Astrocyte (in vitro differentiated cells and primary cell): ENCODE data around the gene GJB4. TPM values are rescaled to one million over a fixed set of nuclear protein-coding genes. Genes with fewer than 3 reads are reported as not detected.

Source experiments
- DNase-seq: peaks from one replicate; pipeline ENCODE4 v3.0.0-alpha.2; 2010; ENCODE audit warnings: low read depth
- FAIRE-seq: peaks from 2 replicates; lab custom pipeline; 2011; peaks lifted over from hg19 to GRCh38; lab: Jason Lieb, UNC
- H2AFZ ChIP-seq: 2 replicates; pipeline ENCODE4 v1.6.0; 2012; ENCODE audit warnings: low read depth, low read length, inconsistent platforms
- H3K27ac ChIP-seq: 2 replicates; pipeline ENCODE4 v1.5.1; 2011; ENCODE audit warnings: low read depth, low read length, inconsistent platforms
- H3K27me3 ChIP-seq: 2 replicates; pipeline ENCODE4 v1.6.0; 2011; ENCODE audit warnings: low read length, inconsistent platforms; ENCODE audit not compliant: insufficient read depth
- H3K36me3 ChIP-seq: 2 replicates; pipeline ENCODE4 v1.5.1; 2011; ENCODE audit warnings: low read length, inconsistent platforms; ENCODE audit not compliant: insufficient read depth
- H3K4me1 ChIP-seq: 2 replicates; pipeline ENCODE4 v1.5.1; 2011; ENCODE audit warnings: low read length, inconsistent platforms; ENCODE audit not compliant: insufficient read depth
- H3K4me2 ChIP-seq: 2 replicates; pipeline ENCODE4 v1.6.0; 2012; ENCODE audit warnings: low read length, inconsistent platforms
- H3K4me3 ChIP-seq: 2 replicates; pipeline ENCODE4 v1.5.1; 2011; ENCODE audit warnings: low read depth, mild to moderate bottlenecking, low read length, inconsistent platforms; ENCODE audit not compliant: insufficient read depth
- H3K79me2 ChIP-seq: 2 replicates; pipeline ENCODE4 v1.6.0; 2012; ENCODE audit warnings: mild to moderate bottlenecking, low read length, inconsistent platforms; ENCODE audit not compliant: insufficient read depth
- H3K9ac ChIP-seq: 2 replicates; pipeline ENCODE4 v1.6.0; 2012; ENCODE audit warnings: mild to moderate bottlenecking, low read length, inconsistent platforms
- H3K9me3 ChIP-seq: 2 replicates; pipeline ENCODE4 v1.5.1; 2012; ENCODE audit warnings: low read depth, mild to moderate bottlenecking, low read length, inconsistent platforms; ENCODE audit not compliant: insufficient read depth
- H4K20me1 ChIP-seq: 2 replicates; pipeline ENCODE4 v1.6.0; 2012; ENCODE audit warnings: low read length, inconsistent platforms; ENCODE audit not compliant: insufficient read depth
- H3K27ac Mint-ChIP-seq: one replicate; pipeline ENCODE4 v1.8.0; 2021; ENCODE audit warnings: mild to moderate bottlenecking, mixed read lengths; ENCODE audit not compliant: unreplicated experiment
- H3K27me3 Mint-ChIP-seq: one replicate; pipeline ENCODE4 v1.8.0; 2021; ENCODE audit warnings: low read depth, mixed read lengths; ENCODE audit not compliant: unreplicated experiment
- H3K36me3 Mint-ChIP-seq: one replicate; pipeline ENCODE4 v1.8.0; 2021; ENCODE audit warnings: low read depth, mixed read lengths; ENCODE audit not compliant: unreplicated experiment
- H3K4me1 Mint-ChIP-seq: one replicate; pipeline ENCODE4 v1.8.0; 2021; ENCODE audit warnings: low read depth, mixed read lengths; ENCODE audit not compliant: unreplicated experiment
- H3K4me3 Mint-ChIP-seq: one replicate; pipeline ENCODE4 v1.8.0; 2021; ENCODE audit warnings: mild to moderate bottlenecking, moderate library complexity, mixed read lengths; ENCODE audit not compliant: unreplicated experiment
- H3K9me3 Mint-ChIP-seq: one replicate; pipeline ENCODE4 v1.8.0; 2021; ENCODE audit warnings: mild to moderate bottlenecking, mixed read lengths; ENCODE audit not compliant: unreplicated experiment
- EZH2 ChIP-seq: IDR thresholded peaks from 2 replicates; pipeline ENCODE4 v1.6.1; 2012; ENCODE audit warnings: mild to moderate bottlenecking, low read length, inconsistent platforms; ENCODE audit not compliant: insufficient read depth
- total RNA-seq: library from RNA; stranded (reverse); gene quantifications from 2 replicates; pipeline ENCODE4 v1.2.1, GENCODE V29; 2021
- TF ChIP-seq, protein P1 (sequence below): IDR thresholded peaks from 2 replicates; pipeline ENCODE4 v1.5.1; 2011; ENCODE audit warnings: low read depth, mild to moderate bottlenecking, inconsistent platforms, low read length, moderate library complexity; ENCODE audit not compliant: insufficient read depth

The GJB4 gene
- total RNA-seq, 1 donor from 2014 or later: not detected

DNA sequence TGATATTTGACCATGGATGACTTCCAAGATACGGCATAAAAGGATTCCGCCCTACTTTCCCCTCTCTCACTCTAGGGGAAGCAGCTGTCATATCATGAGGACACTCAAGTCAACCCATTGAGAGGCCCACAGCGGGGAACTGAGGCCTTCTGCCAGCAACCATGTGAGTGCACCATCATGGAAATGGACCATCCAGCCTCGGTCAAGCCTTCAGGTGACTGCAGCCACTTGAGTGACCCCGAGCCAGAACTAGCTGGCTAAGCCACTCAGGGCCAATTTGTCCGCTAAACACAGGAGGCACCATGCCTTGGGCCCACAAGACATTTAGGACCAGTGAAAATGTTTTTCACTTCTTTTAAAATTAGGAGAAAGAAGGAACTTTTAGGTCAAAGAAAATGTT is 15.8 kb upstream of the GJB4 start:
- H3K27me3 ChIP-seq: peaks cover 6% of the 10 kb centered on the region
- Mint-ChIP-seq H3K27me3 (peaks cover 59% of the 10 kb centered on the region), H3K4me3 (no peak overlapping the region), H3K27ac (no peak overlapping the region), H3K36me3 (no peaks in the 10 kb centered on the region), H3K9me3 (no peaks in the 10 kb centered on the region), H3K4me1 (no peaks in the 10 kb centered on the region)
- no peak overlapping the region for H3K4me3 ChIP-seq
- no peaks in the 10 kb centered on the region for H3K9me3 ChIP-seq
- H2AFZ ChIP-seq: no peak overlapping the region
- H3K4me2 ChIP-seq: no peak overlapping the region
- TF ChIP-seq, protein P1, sequence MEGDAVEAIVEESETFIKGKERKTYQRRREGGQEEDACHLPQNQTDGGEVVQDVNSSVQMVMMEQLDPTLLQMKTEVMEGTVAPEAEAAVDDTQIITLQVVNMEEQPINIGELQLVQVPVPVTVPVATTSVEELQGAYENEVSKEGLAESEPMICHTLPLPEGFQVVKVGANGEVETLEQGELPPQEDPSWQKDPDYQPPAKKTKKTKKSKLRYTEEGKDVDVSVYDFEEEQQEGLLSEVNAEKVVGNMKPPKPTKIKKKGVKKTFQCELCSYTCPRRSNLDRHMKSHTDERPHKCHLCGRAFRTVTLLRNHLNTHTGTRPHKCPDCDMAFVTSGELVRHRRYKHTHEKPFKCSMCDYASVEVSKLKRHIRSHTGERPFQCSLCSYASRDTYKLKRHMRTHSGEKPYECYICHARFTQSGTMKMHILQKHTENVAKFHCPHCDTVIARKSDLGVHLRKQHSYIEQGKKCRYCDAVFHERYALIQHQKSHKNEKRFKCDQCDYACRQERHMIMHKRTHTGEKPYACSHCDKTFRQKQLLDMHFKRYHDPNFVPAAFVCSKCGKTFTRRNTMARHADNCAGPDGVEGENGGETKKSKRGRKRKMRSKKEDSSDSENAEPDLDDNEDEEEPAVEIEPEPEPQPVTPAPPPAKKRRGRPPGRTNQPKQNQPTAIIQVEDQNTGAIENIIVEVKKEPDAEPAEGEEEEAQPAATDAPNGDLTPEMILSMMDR: no peak
- TF ChIP-seq EZH2: no peak
- FAIRE-seq (no peak), DNase-seq (no peak)
- no peaks in the 10 kb centered on the region for H3K36me3 ChIP-seq
- no peak overlapping the region for H3K27ac ChIP-seq
- H3K9ac ChIP-seq: no peak overlapping the region
- peaks cover 3% of the 10 kb centered on the region for H4K20me1 ChIP-seq
- no peaks in the 10 kb centered on the region for H3K79me2 ChIP-seq
- no peaks in the 10 kb centered on the region for H3K4me1 ChIP-seq

DNA sequence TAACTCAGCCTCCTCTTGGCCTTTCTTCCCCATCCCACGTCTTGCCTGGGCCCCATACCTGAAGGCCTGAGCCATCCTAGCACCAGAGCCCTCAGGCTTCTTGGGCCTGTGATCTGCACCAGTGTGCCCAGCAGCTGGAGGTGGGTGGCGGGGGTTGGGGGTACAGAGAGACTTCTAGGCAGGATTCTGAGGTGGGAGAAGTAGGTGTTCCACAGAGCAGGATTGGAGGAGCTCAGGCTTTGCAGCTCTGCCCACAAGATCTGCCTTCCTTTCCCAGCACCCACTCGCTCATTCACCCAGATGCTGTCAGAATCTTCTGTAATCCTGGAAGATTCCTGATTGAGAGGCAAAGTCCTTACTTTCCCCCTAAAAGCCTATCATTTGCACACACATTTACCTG is 14.7 kb upstream of the GJB4 start:
- Mint-ChIP-seq H3K36me3 (no peaks in the 10 kb centered on the region), H3K27me3 (peaks cover 64% of the 10 kb centered on the region), H3K4me1 (no peaks in the 10 kb centered on the region), H3K9me3 (peaks cover 5% of the 10 kb centered on the region), H3K4me3 (no peak overlapping the region), H3K27ac (no peak overlapping the region)
- H3K9ac ChIP-seq: no peak overlapping the region
- no peak for FAIRE-seq
- H3K4me2 ChIP-seq: no peak overlapping the region
- H3K4me3 ChIP-seq: no peak overlapping the region
- no peak overlapping the region for H2AFZ ChIP-seq
- H3K27me3 ChIP-seq: peaks cover 3% of the 10 kb centered on the region
- no peaks in the 10 kb centered on the region for H3K4me1 ChIP-seq
- DNase-seq: no peak
- no peak for TF ChIP-seq EZH2
- TF ChIP-seq, protein P1: no peak
- no peaks in the 10 kb centered on the region for H3K36me3 ChIP-seq
- H3K79me2 ChIP-seq: no peaks in the 10 kb centered on the region
- H4K20me1 ChIP-seq: peaks cover 3% of the 10 kb centered on the region
- no peaks in the 10 kb centered on the region for H3K9me3 ChIP-seq
- H3K27ac ChIP-seq: no peak overlapping the region

DNA sequence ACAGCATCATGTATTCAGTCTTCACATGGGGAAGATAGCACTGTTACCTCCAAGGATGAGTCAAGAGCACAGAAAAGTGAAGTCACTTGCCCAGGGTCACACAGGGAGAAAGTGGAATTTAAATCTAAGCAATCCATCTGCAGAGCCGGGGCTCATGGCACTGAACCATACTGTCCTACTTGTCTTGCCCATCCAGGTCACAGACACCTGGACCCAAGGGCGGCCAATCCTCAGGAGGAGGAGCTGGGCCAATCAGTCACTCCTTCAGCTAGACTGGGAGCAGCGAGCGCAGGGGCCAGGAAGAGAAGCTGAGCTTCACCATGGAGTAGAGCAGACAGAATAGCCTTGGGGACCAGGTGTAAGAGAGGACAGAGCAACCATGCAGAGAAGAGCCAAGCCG is 13.9 kb upstream of the GJB4 start:
- Histone ChIP-seq H4K20me1 (peaks cover 3% of the 10 kb centered on the region), H3K36me3 (no peaks in the 10 kb centered on the region), H3K4me1 (no peaks in the 10 kb centered on the region), H3K79me2 (no peaks in the 10 kb centered on the region), H3K9me3 (no peaks in the 10 kb centered on the region), H3K9ac (no peak overlapping the region), H3K27ac (no peak overlapping the region), H3K4me3 (no peak overlapping the region), H3K4me2 (no peak overlapping the region), H3K27me3 (peaks cover 2% of the 10 kb centered on the region), H2AFZ (no peak overlapping the region)
- Mint-ChIP-seq H3K4me3 (no peak overlapping the region), H3K9me3 (peaks cover 5% of the 10 kb centered on the region), H3K27me3 (peaks cover 57% of the 10 kb centered on the region), H3K36me3 (no peaks in the 10 kb centered on the region), H3K4me1 (peaks cover 2% of the 10 kb centered on the region), H3K27ac (no peak overlapping the region)
- TF ChIP-seq EZH2: no peak
- TF ChIP-seq, protein P1: no peak
- FAIRE-seq (no peak), DNase-seq (no peak)
